Panc1 (cell line): ENCODE data around the gene EXOC3L1. TPM values are rescaled to one million over a fixed set of nuclear protein-coding genes. Genes with fewer than 3 reads are reported as not detected.
A peak's percentile ranks its signal among the peaks of the same experiment; 100 is the strongest.

ENCODE experiments used
- ATAC-seq: fragments of 200-7000 bp; cut with Tn5 transposase; 2 replicates; pipeline ENCODE4 v1.9.1; 2020; ENCODE audit warnings: mild to moderate bottlenecking, moderate library complexity
- BruUV-seq: library from RNA; stranded (reverse); fragments of 400-500 nt; replicated peaks from 2 replicates; lab custom pipeline; 2021; lab: Mats Ljungman, UMichigan
- CTCF ChIA-PET: fragments of 300-600 bp; sonication (Branson Sonifier 250); formaldehyde crosslinking; loops from one replicate; lab custom pipeline; 2022; ENCODE audit warnings: antibody characterized with exemption; lab: Charles Lee
- POLR2A ChIA-PET: fragments of 300-600 bp; sonication (Branson Sonifier 250); formaldehyde crosslinking; loops from one replicate; lab custom pipeline; 2022; ENCODE audit warnings: antibody characterized with exemption; lab: Charles Lee
- DNase-seq: peaks from one replicate; pipeline ENCODE4 v3.0.0-alpha.2; 2010; ENCODE audit warnings: low read depth, low spot score
- H3K27ac ChIP-seq: 2 replicates; pipeline ENCODE4 v1.5.1; 2011; ENCODE audit warnings: mild to moderate bottlenecking, low read length, inconsistent platforms
- H3K27me3 ChIP-seq: fragments of 200-500 bp; sonication (Bioruptor generic); 2 replicates; pipeline ENCODE4 v1.6.0; 2014; ENCODE audit warnings: low read length, inconsistent platforms; ENCODE audit not compliant: control insufficient read depth, insufficient read depth
- H3K36me3 ChIP-seq: fragments of 200-500 bp; sonication (Bioruptor generic); 2 replicates; pipeline ENCODE4 v1.5.1; 2014; ENCODE audit warnings: inconsistent platforms, mild to moderate bottlenecking, low read length, moderate library complexity; ENCODE audit not compliant: control insufficient read depth, insufficient read depth
- H3K4me1 ChIP-seq: 2 replicates; pipeline ENCODE4 v1.5.1; 2011; ENCODE audit warnings: inconsistent platforms, mild to moderate bottlenecking, low read length, moderate library complexity; ENCODE audit not compliant: control insufficient read depth, insufficient read depth
- H3K4me3 ChIP-seq, 2 experiments: 2 replicates each; pipeline ENCODE4 v1.5.1; 2011 to 2012; ENCODE audit warnings: low read depth in 2 of 2, low read length in 2 of 2, mild to moderate bottlenecking in 2 of 2, inconsistent platforms in 1 of 2, moderate library complexity in 1 of 2
- H3K9me3 ChIP-seq: fragments of 200-500 bp; sonication (Bioruptor generic); 2 replicates; pipeline ENCODE4 v1.5.1; 2014; ENCODE audit warnings: low read depth, mild to moderate bottlenecking, inconsistent platforms, low read length, moderate library complexity; ENCODE audit not compliant: control insufficient read depth, insufficient read depth
- POLR2AphosphoS5 ChIP-seq: IDR thresholded peaks from 2 replicates; pipeline ENCODE4 v1.6.1; 2012; ENCODE audit warnings: mild to moderate bottlenecking, low read depth, low read length, moderate library complexity
- SIN3A ChIP-seq: IDR thresholded peaks from 2 replicates; pipeline ENCODE4 v1.6.1; 2012; ENCODE audit warnings: low read depth, mild to moderate bottlenecking, low read length, moderate library complexity, borderline replicate concordance; ENCODE audit not compliant: insufficient read depth
- TCF7L2 ChIP-seq: IDR thresholded peaks from 2 replicates; pipeline ENCODE4 v1.6.1; 2011; ENCODE audit warnings: mild to moderate bottlenecking, low read depth, low read length, inconsistent platforms
- in situ Hi-C: cut with HindIII; loops from 2 replicates; pipeline ENCODE4 v1.10.0; 2016; ENCODE audit warnings: low sequenced_read_pairs, low pct_unique_long_range_greater_than_20kb
- intact Hi-C: fragments of 100-400 bp; cut with micrococcal nuclease; formaldehyde crosslinking; loops from one replicate; pipeline ENCODE4 v1.10.0; 2022; ENCODE audit not compliant: unreplicated experiment
- total RNA-seq: library from RNA; stranded (reverse); gene quantifications from one replicate; pipeline ENCODE4 v1.2.1, GENCODE V29; 2021; ENCODE audit not compliant: unreplicated experiment
- TF ChIP-seq, protein P1 (sequence below), 2 experiments: IDR thresholded peaks; 2 replicates each; pipeline ENCODE4 v1.6.1; 2011 to 2012; ENCODE audit warnings: low read depth in 2 of 2, control low read depth in 1 of 2, low read length in 1 of 2, mild to moderate bottlenecking in 1 of 2, moderate library complexity in 1 of 2; ENCODE audit not compliant: insufficient read depth in 1 of 2
- TF ChIP-seq, protein P2 (sequence below): fragments of 450-650 bp; IDR thresholded peaks from 2 replicates; pipeline ENCODE4 v1.5.1; 2017; ENCODE audit warnings: mild to moderate bottlenecking

Gene EXOC3L1
- total RNA-seq, 1 experiment from 2014 or later = 0.41 TPM

DNA sequence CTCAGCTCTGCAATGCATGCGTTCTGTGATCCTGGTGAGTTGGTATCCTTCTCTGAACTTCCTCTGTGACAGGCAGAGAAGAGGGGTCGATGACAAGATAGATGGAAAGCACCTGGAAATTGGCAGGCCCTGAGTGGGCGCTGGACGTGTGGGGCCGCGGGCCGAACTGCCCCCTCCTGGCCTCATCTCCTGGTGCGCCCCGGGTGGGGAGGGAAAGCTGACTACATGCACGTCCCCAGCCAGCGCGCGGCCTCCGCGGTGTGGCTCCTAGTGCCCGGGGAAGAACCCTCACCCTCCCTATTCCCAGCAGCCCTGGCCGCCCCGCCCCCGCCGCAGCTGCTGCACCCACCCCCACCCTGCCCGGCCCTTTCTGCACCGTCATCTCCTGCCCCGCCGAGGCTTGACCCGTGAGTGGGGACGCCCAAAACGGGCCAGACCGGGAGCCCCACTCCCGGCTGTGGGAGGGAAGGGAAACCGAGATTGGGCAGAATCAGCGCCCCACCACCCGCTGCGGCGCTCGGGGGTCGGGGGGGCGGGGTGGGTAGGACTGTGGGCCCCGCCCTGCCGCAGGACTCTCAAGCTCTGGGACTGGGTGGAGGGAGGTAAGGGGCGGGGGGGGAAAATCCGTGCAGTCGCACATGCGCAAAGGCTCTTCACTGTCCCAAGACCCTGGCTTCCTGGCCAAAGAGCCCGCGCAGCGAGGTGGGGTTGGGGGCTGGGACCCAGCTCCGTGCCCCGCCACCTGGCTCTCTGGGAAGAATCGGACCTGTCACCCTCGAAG is 19.6 kb downstream of the EXOC3L1 start, which contains the start of gene NOL3:
Gene NOL3, plus strand, starts transcription at position 371 of the 781 bp plus-strand sequence.
- Histone ChIP-seq H3K4me1 (peaks cover 18% of the 10 kb centered on the region), H3K4me3 (peak within 1 kb of the TSS; percentile 38 to 57), H3K27ac (peak within 1 kb of the TSS; percentile 92), H3K27me3 (no peaks in the 10 kb centered on the region), H3K36me3 (no peaks in the 10 kb centered on the region; the same call in 1 of the 2 replicates), H3K9me3 (no peaks in the 10 kb centered on the region)
- in situ Hi-C loops = no loop called here
- DNase-seq (no peak), ATAC-seq (peak; percentile 78)
- intact Hi-C loops = no loop called here
- TF ChIP-seq SIN3A (no peak), POLR2AphosphoS5 (no peak; the same call in 1 of the 2 replicates), TCF7L2 (no peak)
- TF ChIP-seq, protein P1, sequence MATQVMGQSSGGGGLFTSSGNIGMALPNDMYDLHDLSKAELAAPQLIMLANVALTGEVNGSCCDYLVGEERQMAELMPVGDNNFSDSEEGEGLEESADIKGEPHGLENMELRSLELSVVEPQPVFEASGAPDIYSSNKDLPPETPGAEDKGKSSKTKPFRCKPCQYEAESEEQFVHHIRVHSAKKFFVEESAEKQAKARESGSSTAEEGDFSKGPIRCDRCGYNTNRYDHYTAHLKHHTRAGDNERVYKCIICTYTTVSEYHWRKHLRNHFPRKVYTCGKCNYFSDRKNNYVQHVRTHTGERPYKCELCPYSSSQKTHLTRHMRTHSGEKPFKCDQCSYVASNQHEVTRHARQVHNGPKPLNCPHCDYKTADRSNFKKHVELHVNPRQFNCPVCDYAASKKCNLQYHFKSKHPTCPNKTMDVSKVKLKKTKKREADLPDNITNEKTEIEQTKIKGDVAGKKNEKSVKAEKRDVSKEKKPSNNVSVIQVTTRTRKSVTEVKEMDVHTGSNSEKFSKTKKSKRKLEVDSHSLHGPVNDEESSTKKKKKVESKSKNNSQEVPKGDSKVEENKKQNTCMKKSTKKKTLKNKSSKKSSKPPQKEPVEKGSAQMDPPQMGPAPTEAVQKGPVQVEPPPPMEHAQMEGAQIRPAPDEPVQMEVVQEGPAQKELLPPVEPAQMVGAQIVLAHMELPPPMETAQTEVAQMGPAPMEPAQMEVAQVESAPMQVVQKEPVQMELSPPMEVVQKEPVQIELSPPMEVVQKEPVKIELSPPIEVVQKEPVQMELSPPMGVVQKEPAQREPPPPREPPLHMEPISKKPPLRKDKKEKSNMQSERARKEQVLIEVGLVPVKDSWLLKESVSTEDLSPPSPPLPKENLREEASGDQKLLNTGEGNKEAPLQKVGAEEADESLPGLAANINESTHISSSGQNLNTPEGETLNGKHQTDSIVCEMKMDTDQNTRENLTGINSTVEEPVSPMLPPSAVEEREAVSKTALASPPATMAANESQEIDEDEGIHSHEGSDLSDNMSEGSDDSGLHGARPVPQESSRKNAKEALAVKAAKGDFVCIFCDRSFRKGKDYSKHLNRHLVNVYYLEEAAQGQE (IDR thresholded peaks at IDR 0.05; ENCODE audit: insufficient read depth in 1 of 2, low read depth in 2 of 2, low read length in 1 of 2) = no peak
- TF ChIP-seq, protein P2, sequence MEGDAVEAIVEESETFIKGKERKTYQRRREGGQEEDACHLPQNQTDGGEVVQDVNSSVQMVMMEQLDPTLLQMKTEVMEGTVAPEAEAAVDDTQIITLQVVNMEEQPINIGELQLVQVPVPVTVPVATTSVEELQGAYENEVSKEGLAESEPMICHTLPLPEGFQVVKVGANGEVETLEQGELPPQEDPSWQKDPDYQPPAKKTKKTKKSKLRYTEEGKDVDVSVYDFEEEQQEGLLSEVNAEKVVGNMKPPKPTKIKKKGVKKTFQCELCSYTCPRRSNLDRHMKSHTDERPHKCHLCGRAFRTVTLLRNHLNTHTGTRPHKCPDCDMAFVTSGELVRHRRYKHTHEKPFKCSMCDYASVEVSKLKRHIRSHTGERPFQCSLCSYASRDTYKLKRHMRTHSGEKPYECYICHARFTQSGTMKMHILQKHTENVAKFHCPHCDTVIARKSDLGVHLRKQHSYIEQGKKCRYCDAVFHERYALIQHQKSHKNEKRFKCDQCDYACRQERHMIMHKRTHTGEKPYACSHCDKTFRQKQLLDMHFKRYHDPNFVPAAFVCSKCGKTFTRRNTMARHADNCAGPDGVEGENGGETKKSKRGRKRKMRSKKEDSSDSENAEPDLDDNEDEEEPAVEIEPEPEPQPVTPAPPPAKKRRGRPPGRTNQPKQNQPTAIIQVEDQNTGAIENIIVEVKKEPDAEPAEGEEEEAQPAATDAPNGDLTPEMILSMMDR = no peak
- ChIA-PET POLR2A (interaction anchor here (0.7 kb wide), 1 partner anchor 10 kb away, joined by 3 read pairs; no protein-coding TSS in a partner anchor), CTCF (interaction anchor here (0.5 to 1.1 kb wide), 4 partner anchors 10 to 293 kb away, joined by 3 to 4 read pairs (median 3); partner anchors contain the start of genes FBXL8 and TRADD)
- BruUV-seq = no TSS peak

DNA sequence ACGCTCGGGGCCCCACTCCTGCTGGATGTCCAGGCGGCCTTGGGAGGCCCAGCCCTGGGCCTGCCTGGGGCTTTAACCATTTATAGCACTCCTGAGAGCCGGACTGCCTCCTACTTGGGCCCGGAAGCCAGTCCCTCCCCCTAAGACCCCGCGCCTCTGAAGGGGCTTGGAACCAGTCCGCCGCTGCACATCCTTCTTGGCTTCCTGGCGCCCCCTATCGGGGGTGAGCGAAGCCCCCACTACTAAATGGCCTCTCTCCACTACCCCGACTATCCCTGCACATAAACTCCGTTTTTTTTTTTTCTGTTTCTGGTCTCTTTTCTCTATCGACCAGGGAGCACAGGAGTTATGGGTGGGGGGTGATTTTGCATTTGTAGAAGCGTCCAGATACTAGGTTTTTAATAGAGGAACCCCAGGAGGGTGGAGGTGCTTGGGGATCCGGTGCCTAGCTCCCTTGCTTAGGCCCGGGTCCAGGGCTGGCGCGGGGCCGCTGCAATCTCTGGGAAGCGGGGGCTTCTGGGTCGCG is 20.2 kb downstream of the EXOC3L1 start:
- POLR2A ChIA-PET = no interaction called here
- ATAC-seq (no peak), DNase-seq (no peak)
- Histone ChIP-seq H3K4me3 (peak overlapping the region; percentile 38 to 57), H3K27ac (peak overlapping the region; percentile 83), H3K4me1 (peaks cover 18% of the 10 kb centered on the region), H3K36me3 (no peaks in the 10 kb centered on the region; the same call in 1 of the 2 replicates), H3K9me3 (no peaks in the 10 kb centered on the region), H3K27me3 (no peaks in the 10 kb centered on the region)
- in situ Hi-C loops (no loop called here), intact Hi-C loops (no loop called here)
- TF ChIP-seq POLR2AphosphoS5 (no peak), SIN3A (no peak)
- TF ChIP-seq, protein P2 = peak; percentile 80
- TF ChIP-seq, protein P1 (IDR thresholded peaks at IDR 0.05; ENCODE audit: insufficient read depth in 1 of 2, low read depth in 2 of 2, low read length in 1 of 2) = no peak
- BruUV-seq = no TSS peak
- CTCF ChIA-PET = interaction anchor here (0.6 kb wide), 1 partner anchor 14 kb away, joined by 3 read pairs; no protein-coding TSS in a partner anchor
